ENCODE measurements around the gene ZNF701.

DNA sequence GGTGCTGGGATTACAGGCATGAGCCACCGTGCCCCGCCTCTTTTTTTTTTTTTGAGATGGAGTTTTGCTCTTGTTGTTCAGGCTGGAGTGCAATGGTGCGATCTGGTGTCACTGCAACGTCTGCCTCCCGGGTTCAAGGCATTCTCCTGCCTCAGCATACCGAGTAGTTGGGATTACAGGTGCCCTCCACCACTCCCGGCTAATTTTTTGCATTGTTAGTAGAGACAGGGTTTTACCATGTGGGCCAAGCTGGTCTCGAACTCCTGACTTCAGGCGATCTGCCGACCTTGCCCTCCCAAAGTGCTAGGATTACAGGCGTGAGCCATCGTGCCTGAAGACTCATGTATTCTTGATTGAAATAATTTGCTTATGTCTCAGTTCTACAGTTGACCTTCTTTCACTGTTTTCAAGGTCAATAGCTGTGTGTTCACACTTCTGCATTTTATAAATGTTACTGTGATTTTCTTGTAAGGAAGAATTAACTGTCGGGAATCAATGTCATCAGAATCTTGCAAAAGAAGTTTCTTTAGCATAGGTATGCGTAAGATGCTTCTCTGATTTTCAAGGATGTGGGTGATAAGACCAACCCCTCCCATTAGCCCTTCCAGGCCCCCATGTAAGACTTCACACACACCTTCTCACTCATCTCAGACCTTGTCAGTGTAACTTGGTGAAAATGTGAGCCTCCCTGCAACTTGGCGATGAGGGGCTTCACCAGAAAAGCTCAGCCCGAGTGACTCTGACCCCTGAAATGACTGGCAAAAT, 12.7 kb upstream of the ZNF701 start:
- TF ChIP-seq, protein P1, sequence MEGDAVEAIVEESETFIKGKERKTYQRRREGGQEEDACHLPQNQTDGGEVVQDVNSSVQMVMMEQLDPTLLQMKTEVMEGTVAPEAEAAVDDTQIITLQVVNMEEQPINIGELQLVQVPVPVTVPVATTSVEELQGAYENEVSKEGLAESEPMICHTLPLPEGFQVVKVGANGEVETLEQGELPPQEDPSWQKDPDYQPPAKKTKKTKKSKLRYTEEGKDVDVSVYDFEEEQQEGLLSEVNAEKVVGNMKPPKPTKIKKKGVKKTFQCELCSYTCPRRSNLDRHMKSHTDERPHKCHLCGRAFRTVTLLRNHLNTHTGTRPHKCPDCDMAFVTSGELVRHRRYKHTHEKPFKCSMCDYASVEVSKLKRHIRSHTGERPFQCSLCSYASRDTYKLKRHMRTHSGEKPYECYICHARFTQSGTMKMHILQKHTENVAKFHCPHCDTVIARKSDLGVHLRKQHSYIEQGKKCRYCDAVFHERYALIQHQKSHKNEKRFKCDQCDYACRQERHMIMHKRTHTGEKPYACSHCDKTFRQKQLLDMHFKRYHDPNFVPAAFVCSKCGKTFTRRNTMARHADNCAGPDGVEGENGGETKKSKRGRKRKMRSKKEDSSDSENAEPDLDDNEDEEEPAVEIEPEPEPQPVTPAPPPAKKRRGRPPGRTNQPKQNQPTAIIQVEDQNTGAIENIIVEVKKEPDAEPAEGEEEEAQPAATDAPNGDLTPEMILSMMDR (conservative IDR thresholded peaks at IDR 0.05; ENCODE audit: low read depth, low read length), result no peak
- TF ChIP-seq EZH2 (IDR thresholded peaks at IDR 0.05; ENCODE audit: borderline replicate concordance, low read depth, low read length, poor library complexity, severe bottlenecking), result no peak

Data from A673 (cell line).